Vagina (tissue), 2 donors: ENCODE measurements around the gene VIPR2. TPM values are rescaled to one million over a fixed set of nuclear protein-coding genes. Genes with fewer than 3 reads are reported as not detected.

Experiments
- DNase-seq, 2 donors: peaks; one replicate each; pipeline ENCODE4 v3.0.0-alpha.2; 2017; ENCODE audit errors: extremely low spot score in 2 of 2
- H3K27ac ChIP-seq: fragments of 200-600 bp; sonication (generic); one replicate; pipeline ENCODE4 v1.5.1; 2019
- H3K27me3 ChIP-seq: fragments of 200-600 bp; sonication (generic); one replicate; pipeline ENCODE4 v1.5.1; 2019
- H3K36me3 ChIP-seq, 2 donors: fragments of 200-600 bp; sonication (generic); one replicate each; pipeline ENCODE4 v1.5.1; 2017 to 2019
- H3K4me1 ChIP-seq: fragments of 200-600 bp; sonication (generic); one replicate; pipeline ENCODE4 v1.5.1; 2019
- H3K4me3 ChIP-seq, 2 donors: fragments of 200-600 bp; sonication (generic); 1 replicate in 1 of 2; 2 replicates in 1 of 2; pipeline ENCODE4 v1.5.1; 2016 to 2019
- H3K9me3 ChIP-seq: fragments of 200-600 bp; sonication (generic); one replicate; pipeline ENCODE4 v1.5.1; 2019
- POLR2A ChIP-seq, 2 donors: fragments of 450-650 bp; IDR thresholded peaks; one replicate each; pipeline ENCODE4 v1.6.1; 2017; ENCODE audit warnings: antibody characterized with exemption in 2 of 2, mild to moderate bottlenecking in 2 of 2, moderate library complexity in 2 of 2
- POLR2AphosphoS5 ChIP-seq, 2 donors: sonication (generic); formaldehyde crosslinking; IDR thresholded peaks; one replicate each; pipeline ENCODE4 v1.9.0; 2017; ENCODE audit warnings: antibody characterized with exemption in 2 of 2, mild to moderate bottlenecking in 2 of 2, low read depth in 1 of 2; ENCODE audit not compliant: insufficient read depth in 1 of 2
- intact Hi-C: fragments of 100-400 bp; cut with DNase I; formaldehyde crosslinking; loops from one replicate; pipeline ENCODE4 v1.15.1; 2023
- total RNA-seq: library from RNA; depleted of rRNA; stranded (reverse); fragments of >200 nt; gene quantifications from one replicate; pipeline ENCODE4 v1.2.3, GENCODE V29; 2016
- TF ChIP-seq, protein P1 (sequence below), 3 experiments: fragments of 450-650 bp in 2 of 3; fragments of 200-600 bp in 1 of 3; sonication (generic) in 1 of 3; IDR thresholded peaks; one replicate each; pipeline ENCODE4 v1.5.1; 2017 to 2019; ENCODE audit warnings: antibody characterized with exemption in 3 of 3, mild to moderate bottlenecking in 2 of 3, moderate library complexity in 2 of 3

VIPR2 gene
- total RNA-seq, 1 donor from 2014 or later, result 11.3 TPM

- Histone ChIP-seq H3K4me1 (peaks cover 32% of the 10 kb centered on the region), H3K4me3 (peak overlapping the region; percentile 39 to 48), H3K36me3 (no peaks in the 10 kb centered on the region), H3K9me3 (no peaks in the 10 kb centered on the region), H3K27ac (peak overlapping the region; percentile 82), H3K27me3 (no peaks in the 10 kb centered on the region)
- peak in 1 of 2 donors; percentile 67 for TF ChIP-seq POLR2AphosphoS5 (IDR thresholded peaks at IDR 0.05; ENCODE audit: insufficient read depth in 1 of 2, low read depth in 1 of 2)
- TF ChIP-seq, protein P1, sequence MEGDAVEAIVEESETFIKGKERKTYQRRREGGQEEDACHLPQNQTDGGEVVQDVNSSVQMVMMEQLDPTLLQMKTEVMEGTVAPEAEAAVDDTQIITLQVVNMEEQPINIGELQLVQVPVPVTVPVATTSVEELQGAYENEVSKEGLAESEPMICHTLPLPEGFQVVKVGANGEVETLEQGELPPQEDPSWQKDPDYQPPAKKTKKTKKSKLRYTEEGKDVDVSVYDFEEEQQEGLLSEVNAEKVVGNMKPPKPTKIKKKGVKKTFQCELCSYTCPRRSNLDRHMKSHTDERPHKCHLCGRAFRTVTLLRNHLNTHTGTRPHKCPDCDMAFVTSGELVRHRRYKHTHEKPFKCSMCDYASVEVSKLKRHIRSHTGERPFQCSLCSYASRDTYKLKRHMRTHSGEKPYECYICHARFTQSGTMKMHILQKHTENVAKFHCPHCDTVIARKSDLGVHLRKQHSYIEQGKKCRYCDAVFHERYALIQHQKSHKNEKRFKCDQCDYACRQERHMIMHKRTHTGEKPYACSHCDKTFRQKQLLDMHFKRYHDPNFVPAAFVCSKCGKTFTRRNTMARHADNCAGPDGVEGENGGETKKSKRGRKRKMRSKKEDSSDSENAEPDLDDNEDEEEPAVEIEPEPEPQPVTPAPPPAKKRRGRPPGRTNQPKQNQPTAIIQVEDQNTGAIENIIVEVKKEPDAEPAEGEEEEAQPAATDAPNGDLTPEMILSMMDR (IDR thresholded peaks at IDR 0.05), result peak in 2 of 3 experiments; percentile 15 to 23
- no peak for TF ChIP-seq POLR2A (IDR thresholded peaks at IDR 0.05)
- DNase-seq, result peak; percentile 87 to 89
- intact Hi-C loops, result no loop called here
These were observed 114.1 kb downstream of the VIPR2 start for GRCh38 chr7:159030490-159031134.

- Histone ChIP-seq H3K4me3 (no peak overlapping the region), H3K36me3 (no peaks in the 10 kb centered on the region), H3K27me3 (no peaks in the 10 kb centered on the region), H3K9me3 (no peaks in the 10 kb centered on the region), H3K27ac (no peak overlapping the region), H3K4me1 (peaks cover 32% of the 10 kb centered on the region)
- TF ChIP-seq, protein P1 (IDR thresholded peaks at IDR 0.05), result no peak
- TF ChIP-seq POLR2AphosphoS5 (IDR thresholded peaks at IDR 0.05; ENCODE audit: insufficient read depth in 1 of 2, low read depth in 1 of 2), result no peak
- TF ChIP-seq POLR2A (IDR thresholded peaks at IDR 0.05), result no peak
- intact Hi-C loops, result no loop called here
- peak; percentile 79 to 91 for DNase-seq
These were observed 115.9 kb downstream of the VIPR2 start for GRCh38 chr7:159028508-159029401.

- no peaks in the 10 kb centered on the region for H3K36me3 ChIP-seq
- intact Hi-C loops, result no loop called here
- H3K4me1 ChIP-seq, result peaks cover 32% of the 10 kb centered on the region
- peak; percentile 72 to 85 for DNase-seq
- peak overlapping the region in 1 of 2 donors; percentile 23 for H3K4me3 ChIP-seq
- TF ChIP-seq, protein P1 (IDR thresholded peaks at IDR 0.05), result no peak
- TF ChIP-seq POLR2A (IDR thresholded peaks at IDR 0.05), result no peak
- peak in 1 of 2 donors; percentile 66 for TF ChIP-seq POLR2AphosphoS5 (IDR thresholded peaks at IDR 0.05; ENCODE audit: insufficient read depth in 1 of 2, low read depth in 1 of 2)
- no peaks in the 10 kb centered on the region for H3K9me3 ChIP-seq
- H3K27ac ChIP-seq, result peak overlapping the region; percentile 40
- no peaks in the 10 kb centered on the region for H3K27me3 ChIP-seq
These were observed 116.7 kb downstream of the VIPR2 start for GRCh38 chr7:159027789-159028507.

DNA sequence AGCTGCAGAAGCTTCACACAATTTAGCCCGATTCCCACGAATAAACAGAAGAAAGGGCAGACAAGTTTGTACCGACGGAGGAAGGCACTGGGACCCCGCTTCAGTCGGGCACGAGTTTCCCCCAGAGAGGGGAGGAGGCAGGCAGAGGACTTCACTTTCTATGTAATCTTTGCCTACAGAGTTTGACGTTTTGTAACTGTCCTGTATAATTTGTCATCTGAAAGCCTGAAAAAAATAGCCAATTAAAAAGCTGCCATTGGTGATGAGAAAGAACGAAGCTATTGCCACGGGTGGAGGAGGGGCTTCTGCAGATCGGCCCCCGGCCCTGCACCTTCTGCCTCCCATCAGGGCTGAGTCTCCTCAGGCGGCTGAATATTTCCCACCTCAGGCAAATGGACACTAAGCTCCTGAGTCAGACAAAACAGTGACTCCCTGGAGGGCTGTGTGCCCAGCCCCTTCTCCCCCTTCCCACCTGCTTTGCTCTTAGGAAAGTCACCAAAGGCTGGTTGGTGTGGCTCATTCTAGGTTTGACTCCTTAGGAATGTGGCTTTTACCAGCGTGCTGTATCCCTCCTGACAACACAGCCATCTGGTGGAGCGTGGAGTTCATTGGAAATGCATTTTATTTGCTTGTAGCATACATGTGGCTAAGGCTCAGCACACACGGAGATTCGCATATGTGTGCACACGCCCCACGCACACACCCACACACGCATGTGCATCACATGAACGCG lies 117.4 kb downstream of the VIPR2 start:
- Histone ChIP-seq H3K27me3 (no peaks in the 10 kb centered on the region), H3K27ac (peak overlapping the region; percentile 40), H3K36me3 (no peaks in the 10 kb centered on the region), H3K4me3 (peak overlapping the region in 1 of 2 donors; percentile 23), H3K4me1 (peaks cover 32% of the 10 kb centered on the region), H3K9me3 (no peaks in the 10 kb centered on the region)
- DNase-seq, result peak in 1 of 2 donors; percentile 67
- no peak for TF ChIP-seq POLR2AphosphoS5 (IDR thresholded peaks at IDR 0.05; ENCODE audit: insufficient read depth in 1 of 2, low read depth in 1 of 2)
- TF ChIP-seq, protein P1 (IDR thresholded peaks at IDR 0.05), result peak in 1 of 3 experiments; percentile 12
- intact Hi-C loops, result no loop called here
